Endometrial microvascular endothelial cells (primary cell): Measurements from ENCODE around the gene TUBA8. TPM values are rescaled to one million over a fixed set of nuclear protein-coding genes. Genes with fewer than 3 reads are reported as not detected.
"Not testable (repeated sequence)": the region's sequence is repeated elsewhere in the genome, so short reads cannot be mapped to it uniquely, and the experiment has no call there.

Source experiments
- in situ Hi-C: cut with HindIII; loops from 2 replicates; pipeline ENCODE4 v1.10.0; 2017; ENCODE audit warnings: low sequenced_read_pairs, low pct_unique_long_range_greater_than_20kb; ENCODE audit errors: inconsistent ontology term
- total RNA-seq: library from RNA; depleted of rRNA; stranded (reverse); fragments of >200 nt; gene quantifications from one replicate; pipeline ENCODE4 v1.2.3, GENCODE V29; 2015; ENCODE audit errors: inconsistent ontology term

The TUBA8 gene
- total RNA-seq, result 2.3 TPM

DNA sequence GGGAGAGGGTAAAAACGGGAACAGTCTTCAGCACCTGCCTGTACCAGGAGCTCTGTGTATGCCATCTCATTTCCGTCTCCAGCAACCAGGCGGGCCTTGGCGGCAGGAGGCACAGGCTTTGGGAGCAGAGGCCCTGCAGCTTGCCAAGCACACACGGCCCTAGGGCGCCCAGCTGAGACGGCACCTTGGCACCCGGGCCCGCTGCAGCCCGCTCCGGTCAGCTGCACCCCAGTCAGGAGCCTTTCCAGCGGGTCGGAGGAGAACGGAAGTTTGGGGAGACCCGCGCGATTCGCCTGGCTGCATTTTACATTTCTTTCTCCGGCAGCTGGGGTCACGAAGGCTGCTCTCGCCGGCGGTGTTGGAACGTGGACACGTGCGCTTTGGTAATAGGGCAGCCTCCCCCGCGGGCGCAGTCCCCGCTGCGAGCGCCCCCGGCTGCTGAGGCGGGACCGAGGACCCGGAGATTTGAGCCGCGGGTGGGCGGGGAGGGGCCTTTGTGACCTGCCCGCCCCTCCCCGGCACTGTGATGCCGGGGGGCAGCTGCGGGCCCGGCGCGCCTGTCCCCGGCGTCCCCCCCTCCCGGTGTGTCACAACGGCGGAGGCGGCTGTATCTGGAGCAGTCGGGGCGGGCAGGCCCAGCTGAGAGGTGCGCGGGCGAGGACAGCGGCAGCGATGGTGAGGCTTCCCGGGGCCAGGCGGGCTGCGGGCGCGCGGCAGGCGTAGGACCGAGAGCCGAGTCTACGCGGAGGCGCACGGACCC, at the start of gene TUBA8:
Gene TUBA8, plus strand, starts transcription at position 616 of the 760 bp plus-strand sequence. Its CDS starts 57 bp downstream, at position 673.
- in situ Hi-C loops, result no loop called here

DNA sequence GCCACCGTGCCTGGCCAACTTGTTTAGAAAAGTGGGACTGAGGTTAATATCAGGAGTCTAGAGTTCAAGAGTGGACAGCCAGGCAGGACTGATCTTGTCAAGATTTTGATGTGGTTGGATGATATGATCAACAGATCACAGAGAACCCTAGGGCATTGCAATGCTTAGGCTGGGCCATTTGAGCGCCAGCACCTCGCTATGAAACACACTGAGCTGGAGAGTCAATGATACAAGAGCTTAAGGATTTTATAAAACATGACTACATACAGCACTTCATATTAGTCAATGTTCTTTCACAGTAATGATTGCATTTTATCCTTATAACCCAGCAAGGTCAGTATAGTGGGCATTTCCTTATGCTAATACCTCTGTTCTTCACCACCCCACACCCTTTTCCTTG, 48.2 kb upstream of the TUBA8 start:
- in situ Hi-C loops, result no loop called here

DNA sequence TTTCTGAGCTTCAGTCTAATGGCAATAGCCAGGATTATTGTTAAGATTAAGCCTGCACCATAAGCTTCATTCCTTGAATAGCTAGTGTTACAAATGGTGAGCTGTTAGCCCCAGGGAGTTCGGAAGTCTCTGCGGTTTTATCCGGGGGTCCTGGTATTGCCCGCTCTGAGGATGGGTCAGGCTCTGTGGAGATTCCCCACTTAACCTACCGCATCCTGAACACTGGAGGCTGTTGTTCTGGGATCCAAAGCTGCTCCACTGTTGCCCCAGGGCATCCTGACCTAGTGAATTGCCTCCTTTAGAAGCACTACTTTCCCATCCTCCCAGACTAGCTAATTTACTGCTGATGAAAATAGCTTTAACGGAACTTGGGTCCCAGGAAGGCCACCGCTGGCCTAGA, 47.3 kb upstream of the TUBA8 start:
- in situ Hi-C loops, result no loop called here

DNA sequence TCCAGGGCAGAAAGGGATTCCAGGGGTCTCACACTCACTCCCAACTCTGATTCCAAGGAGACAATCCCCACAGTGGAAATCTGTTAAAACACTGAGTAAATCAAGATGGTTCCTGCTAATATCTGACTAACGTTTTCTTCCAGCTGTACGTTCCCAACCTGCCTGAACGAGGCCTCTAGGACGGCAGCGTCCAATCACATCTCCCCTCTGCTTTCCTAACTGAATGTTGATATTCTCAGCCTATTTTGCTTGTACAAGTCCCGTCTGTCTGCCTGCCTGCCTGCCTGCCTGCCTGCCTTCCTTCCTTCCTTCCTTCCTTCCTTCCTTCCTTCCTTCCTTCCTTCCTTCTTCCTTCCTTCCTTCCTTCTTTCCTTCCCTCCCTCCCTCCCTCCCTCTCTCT, 46.9 kb upstream of the TUBA8 start:
- in situ Hi-C loops, result not testable (repeated sequence)

DNA sequence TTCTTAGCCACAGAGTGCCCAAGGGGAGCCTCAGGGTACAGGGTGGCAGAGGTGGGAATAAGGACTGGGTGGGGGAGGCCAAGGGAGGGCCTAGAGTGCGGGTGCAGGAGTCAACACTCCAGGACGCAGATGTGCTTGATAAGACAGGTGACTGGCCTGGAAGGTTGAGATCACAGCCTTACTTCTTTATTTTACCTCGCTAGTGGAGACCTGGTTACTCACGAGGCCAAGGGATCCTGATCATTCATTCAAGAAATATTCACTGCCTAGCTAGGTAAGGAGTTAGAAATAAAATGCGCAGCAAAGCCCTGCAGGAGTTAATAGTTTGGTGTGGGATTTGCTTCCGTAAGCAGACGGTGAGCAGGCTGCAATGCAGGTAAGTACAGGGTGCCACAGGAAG, 46.0 kb upstream of the TUBA8 start:
- in situ Hi-C loops, result no loop called here

DNA sequence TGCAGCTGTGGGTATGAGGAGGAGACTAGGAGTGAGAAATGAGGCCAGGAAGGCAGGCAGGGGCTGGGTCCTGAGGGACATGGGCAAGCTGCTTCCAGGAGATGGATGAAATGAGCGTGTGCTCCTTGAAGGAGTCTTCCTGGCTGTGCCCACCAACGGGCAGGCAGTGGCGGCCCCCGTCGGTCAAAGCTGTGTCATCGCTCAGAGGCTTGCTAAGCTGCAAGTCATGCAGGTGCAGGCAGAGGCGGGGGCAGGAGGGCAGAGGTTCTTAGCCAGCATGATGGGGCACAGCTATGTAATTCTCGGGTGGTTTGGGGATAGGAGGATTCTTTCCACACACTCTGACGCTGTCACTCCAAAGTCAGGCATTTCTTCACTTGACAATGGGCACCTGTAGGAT, 45.4 kb upstream of the TUBA8 start:
- in situ Hi-C loops, result no loop called here

- in situ Hi-C loops, result no loop called here
Measured at GRCh38 chr22:18066181-18066859, 44.3 kb upstream of the TUBA8 start.

GRCh38 chr22:18067121-18067520, 43.5 kb upstream of the TUBA8 start:
- in situ Hi-C loops, result no loop called here

DNA sequence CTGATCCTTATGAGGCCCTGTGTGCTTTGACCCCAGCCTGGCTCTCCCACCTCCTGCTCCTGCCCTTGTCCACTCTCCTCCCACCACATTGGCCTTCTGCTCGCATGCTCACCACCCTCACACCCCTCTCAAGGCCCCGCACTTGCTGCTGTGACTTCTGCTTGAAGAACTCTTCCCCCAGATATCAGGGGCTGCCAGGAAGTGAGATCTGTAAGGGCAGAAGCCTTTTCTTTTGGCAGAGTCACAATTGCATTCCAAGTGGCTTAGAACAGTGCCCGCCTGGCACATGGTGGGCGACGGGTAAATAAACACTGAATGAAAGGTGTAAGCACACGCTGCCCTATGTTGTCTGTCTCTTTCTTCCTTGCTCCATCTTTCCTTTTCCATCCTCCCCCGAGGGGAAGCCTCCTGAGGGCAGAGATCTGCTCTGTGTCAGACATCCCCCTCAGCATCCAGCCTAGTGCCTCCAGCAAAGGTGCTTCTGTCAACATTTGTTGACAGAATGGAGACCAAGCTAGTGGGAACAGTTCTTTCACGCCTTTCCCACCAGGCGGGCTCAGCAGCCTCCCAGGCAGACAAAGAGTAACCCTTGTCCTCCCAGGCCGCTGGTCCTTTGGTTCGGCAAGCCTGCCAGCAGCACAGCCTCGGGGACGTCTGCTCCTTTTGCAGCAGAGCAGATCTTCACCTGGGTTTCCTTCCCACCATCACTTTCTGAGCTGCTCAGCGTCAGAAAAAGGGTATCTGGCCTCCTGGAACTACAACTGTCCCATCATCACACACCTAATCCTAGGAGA, 42.9 kb upstream of the TUBA8 start:
- in situ Hi-C loops, result no loop called here

DNA sequence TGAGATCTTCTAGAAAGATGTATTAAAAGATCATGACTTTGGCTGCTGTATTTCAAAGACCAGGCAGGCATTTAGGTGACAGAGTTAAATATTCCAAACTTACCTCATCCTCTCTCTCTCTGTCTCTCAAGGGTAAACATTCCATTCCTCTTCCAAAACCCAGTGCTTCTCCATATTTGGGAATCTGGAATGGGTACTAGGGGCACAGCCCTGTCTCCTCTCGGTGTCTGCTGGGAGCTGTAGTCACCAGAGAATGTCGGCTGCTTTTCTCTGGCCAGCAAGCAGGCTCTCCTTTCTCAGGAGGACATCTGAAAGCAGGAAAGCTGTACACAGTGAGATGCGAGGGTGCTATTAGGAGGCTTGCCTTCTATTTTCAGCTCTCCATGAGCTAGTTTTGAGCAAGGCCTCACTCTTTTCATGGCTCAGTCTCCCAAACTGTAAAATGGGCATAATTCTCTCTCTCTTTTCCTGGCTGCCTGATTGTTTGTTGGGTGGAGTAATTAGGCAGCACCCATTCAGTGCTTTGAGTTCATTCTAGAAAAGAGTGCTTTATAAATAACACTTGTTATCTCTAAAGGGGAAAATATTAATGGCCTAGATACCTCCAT, 42.1 kb upstream of the TUBA8 start:
- in situ Hi-C loops, result no loop called here

DNA sequence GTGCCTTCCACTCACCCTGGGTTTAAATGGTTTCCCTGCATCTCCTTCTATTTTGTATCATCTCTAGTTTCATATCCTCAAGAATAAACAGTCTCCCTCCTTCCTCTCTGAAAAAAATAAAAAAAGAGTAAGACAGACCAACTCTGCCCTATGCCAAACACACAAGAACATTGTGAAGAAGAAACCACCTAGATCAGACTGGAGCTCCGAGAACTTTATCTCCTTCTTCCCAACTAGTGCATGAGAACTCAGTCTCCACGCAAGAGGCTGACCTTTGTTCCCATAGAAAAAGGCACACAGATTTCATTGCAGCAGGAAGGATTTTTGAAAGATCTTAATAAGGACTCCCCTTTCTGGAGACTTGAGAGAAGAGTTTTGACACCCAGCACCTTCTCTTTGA, 41.6 kb upstream of the TUBA8 start:
- in situ Hi-C loops, result no loop called here

DNA sequence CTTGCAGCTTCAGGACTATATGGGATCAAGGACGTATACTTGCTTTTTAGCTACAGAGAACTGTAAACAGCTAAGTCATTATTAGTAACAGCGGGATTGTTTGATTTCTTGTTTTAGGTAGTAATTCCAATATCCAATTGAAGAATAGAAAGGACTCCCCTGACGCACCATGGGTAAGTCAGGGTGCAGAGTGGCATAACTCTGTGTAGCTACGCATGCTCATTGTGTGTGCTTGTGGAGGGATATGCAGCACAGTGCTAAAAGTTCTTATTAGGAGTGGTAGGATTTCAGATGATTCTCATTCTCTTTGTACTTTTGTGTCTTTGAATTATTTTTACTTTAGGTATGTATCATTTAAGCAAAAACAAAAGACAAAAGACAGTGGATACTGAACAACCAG, 40.6 kb upstream of the TUBA8 start:
- in situ Hi-C loops, result no loop called here

- in situ Hi-C loops, result no loop called here
Measured at GRCh38 chr22:18070556-18071306, 39.9 kb upstream of the TUBA8 start.

- in situ Hi-C loops, result not testable (repeated sequence)
Measured at GRCh38 chr22:18071307-18071967, 39.2 kb upstream of the TUBA8 start.

GRCh38 chr22:18071968-18072310, 38.7 kb upstream of the TUBA8 start:
- in situ Hi-C loops, result no loop called here

DNA sequence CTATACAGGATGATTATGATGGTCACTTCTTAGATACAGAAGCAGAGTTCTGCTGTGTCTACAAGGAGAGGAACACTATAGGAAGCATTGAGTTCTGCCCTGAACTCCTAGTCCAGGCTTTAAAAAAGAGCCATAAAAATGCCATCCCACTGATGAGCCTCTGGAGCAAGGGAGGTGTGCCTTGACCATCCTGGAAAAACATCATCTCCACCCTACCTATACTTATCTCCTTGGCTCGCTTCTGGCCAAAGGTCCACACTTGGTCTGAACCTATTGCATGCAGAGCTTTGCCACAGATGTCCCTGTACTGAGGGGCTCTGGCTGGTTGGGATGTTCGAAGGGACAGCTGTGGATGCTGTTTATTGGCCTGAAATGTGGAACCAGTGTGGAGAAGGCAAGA, 37.1 kb upstream of the TUBA8 start:
- in situ Hi-C loops, result no loop called here

DNA sequence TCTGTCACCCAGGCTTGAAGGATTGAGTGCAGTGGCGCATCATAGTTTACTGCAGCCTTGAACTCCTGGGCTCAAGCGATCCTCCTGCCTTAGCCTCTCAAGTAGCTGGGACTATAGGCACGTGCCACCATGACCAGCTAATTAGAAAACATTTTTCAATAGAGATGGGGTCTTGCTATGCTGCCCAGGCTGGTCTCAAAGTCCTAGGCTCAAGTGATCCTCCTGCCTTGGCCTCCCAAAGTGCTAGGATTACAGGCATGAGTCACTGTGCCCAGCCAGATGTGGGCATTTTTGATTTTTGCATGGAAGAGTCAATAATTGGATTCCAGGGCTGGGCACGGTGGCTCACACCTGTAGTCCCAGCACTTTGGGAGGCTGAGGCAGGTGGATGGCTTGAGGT, 36.7 kb upstream of the TUBA8 start:
- in situ Hi-C loops, result not testable (repeated sequence)

GRCh38 chr22:18075101-18075719, 35.4 kb upstream of the TUBA8 start:
- in situ Hi-C loops, result no loop called here
